ENCODE results near the gene FAM83D.

DNA sequence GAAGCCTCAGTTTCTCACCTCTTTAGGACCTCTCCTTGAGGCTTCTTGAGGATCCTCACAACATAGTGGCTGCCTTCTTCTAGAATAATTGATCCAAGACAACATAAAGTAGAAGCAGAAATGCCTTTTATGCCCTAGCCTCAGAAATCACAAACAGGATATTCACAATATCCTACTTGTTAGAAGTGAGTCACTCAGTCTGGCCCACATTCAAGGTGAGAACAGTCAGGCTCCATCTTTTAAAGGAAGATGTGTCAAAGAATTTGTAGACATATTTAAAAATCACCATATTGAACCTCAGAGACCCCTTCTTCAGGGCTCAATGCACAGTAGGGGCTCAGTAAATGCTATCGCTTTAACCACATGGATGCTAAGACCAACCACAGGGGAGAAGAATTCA lies 20.8 kb upstream of the FAM83D start:
- TF ChIP-seq POLR2AphosphoS5 (IDR thresholded peaks at IDR 0.05; ENCODE audit: borderline replicate concordance, low read depth, low read length): no peak
- no peak for TF ChIP-seq EZH2 (IDR thresholded peaks at IDR 0.05)
- TF ChIP-seq FOXP2 (optimal IDR thresholded peaks at IDR 0.05; ENCODE audit: control extremely low read depth, extremely low read length, insufficient read depth): no peak

All from SK-N-MC (cell line).